ENCODE results near the gene METTL25.
A peak's percentile ranks its signal among the peaks of the same experiment; 100 is the strongest.
"Not testable (repeated sequence)": the region's sequence is repeated elsewhere in the genome, so short reads cannot be mapped to it uniquely, and the experiment has no call there.

Gene METTL25

DNA sequence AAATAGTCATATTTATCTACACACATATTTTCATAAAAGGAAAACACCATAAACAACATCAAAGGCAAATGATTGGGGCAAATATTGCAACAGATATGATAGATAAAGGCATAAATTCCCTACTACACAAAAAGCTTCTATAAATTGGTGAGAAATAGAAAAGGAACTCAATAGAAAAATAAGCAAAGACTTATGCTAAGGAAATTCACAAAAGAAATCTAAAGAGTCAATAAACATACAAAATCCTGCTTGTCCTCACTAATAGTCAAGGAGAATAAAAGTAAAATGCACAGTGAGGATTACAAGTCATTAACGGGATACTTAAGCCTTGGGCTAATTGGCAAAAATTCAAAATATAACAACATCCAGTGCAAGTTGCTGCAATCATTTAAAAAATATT lies 30.5 kb upstream of the METTL25 start:
- TF ChIP-seq, protein P1, sequence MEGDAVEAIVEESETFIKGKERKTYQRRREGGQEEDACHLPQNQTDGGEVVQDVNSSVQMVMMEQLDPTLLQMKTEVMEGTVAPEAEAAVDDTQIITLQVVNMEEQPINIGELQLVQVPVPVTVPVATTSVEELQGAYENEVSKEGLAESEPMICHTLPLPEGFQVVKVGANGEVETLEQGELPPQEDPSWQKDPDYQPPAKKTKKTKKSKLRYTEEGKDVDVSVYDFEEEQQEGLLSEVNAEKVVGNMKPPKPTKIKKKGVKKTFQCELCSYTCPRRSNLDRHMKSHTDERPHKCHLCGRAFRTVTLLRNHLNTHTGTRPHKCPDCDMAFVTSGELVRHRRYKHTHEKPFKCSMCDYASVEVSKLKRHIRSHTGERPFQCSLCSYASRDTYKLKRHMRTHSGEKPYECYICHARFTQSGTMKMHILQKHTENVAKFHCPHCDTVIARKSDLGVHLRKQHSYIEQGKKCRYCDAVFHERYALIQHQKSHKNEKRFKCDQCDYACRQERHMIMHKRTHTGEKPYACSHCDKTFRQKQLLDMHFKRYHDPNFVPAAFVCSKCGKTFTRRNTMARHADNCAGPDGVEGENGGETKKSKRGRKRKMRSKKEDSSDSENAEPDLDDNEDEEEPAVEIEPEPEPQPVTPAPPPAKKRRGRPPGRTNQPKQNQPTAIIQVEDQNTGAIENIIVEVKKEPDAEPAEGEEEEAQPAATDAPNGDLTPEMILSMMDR (IDR thresholded peaks at IDR 0.05; ENCODE audit: insufficient read depth, low read depth, low read length, missing control alignments), result no peak
- no peak overlapping the region for H3K4me3 ChIP-seq (ENCODE audit: low read depth, low read length)
- DNase-seq (ENCODE audit: low read depth), result no peak

DNA sequence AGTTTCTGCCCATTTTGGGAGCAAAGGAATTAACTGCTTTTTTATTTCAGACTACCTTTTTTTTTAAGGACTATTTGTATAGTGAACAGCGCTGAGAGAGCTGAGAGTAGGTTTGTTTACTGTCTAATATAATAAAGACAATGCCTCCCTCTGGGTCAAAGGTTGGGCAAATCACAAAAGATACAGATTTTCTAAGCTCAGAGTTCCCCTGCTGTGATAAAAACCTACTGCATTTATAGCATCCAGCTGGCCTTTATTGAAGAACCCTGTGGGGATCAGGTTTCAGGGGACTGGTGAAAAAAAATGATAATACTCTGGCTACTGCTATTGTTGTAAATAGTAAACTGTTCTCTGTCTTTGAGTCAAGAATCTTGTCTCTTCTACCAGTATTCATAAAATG lies 28.8 kb upstream of the METTL25 start:
- H3K4me3 ChIP-seq (ENCODE audit: low read depth, low read length), result no peak overlapping the region
- DNase-seq (ENCODE audit: low read depth), result no peak
- TF ChIP-seq, protein P1 (IDR thresholded peaks at IDR 0.05; ENCODE audit: insufficient read depth, low read depth, low read length, missing control alignments), result no peak

DNA sequence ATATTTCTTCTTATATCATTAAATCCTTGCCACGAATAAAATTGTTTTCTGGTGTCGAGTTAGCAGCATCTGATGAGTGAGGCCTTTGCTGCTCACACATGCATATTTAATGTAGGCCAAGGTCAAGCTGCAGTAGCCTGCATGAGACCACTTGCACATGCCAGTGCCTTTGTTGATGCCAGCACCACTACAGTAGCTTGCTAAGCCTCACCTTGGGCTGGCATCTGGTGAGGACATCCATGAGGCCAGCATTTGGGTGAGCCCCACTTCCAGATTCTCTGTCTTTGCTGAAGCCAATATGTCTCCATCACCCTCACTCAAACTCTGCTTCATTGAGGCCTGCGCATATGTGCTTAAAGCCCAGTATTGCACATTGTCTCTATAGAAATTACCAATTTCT lies 8.2 kb upstream of the METTL25 start:
- no peak overlapping the region for H3K4me3 ChIP-seq (ENCODE audit: low read depth, low read length)
- TF ChIP-seq, protein P1 (IDR thresholded peaks at IDR 0.05; ENCODE audit: insufficient read depth, low read depth, low read length, missing control alignments), result no peak
- DNase-seq (ENCODE audit: low read depth), result no peak

DNA sequence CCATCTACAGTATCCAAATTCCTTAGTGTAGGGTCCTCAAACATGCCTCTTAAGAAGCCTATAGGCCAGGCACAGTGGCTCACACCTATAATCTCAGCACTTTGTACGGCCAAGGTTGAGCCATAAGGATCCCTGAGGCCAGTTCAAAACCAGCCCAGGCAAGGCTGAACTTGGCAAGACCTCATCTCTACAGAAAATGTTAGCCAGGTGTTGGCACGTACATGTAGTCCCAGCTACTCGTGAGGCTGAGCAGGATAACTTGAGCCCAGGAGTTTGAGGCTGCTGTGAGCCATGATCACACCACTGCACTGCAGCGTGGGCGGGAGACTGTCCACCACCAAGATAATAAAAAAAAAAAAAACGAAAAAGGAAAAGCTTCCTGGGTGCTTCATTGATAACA lies 6.9 kb upstream of the METTL25 start:
- TF ChIP-seq, protein P1 (IDR thresholded peaks at IDR 0.05; ENCODE audit: insufficient read depth, low read depth, low read length, missing control alignments), result no peak
- H3K4me3 ChIP-seq (ENCODE audit: low read depth, low read length), result no peak overlapping the region
- DNase-seq (ENCODE audit: low read depth), result no peak

DNA sequence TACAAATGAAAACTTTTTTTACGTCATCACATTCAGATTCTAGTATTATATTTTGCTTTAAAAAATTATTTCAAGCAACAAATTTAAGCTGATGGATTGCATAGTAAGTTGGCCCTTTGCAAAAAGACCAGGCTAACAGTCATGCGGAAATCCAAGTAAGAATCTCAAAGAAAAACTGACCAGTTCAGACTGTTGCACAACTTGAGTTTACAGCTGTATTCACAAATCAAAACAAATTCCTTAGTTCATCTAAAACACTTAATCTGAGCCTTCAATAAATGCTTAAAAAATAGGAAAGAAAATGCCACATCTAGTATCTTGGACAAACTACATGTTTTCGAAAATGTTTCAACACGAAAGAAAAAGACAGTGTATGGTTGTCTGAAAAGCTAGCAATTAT lies 989 bp upstream of the METTL25 start:
- no peak for DNase-seq (ENCODE audit: low read depth)

DNA sequence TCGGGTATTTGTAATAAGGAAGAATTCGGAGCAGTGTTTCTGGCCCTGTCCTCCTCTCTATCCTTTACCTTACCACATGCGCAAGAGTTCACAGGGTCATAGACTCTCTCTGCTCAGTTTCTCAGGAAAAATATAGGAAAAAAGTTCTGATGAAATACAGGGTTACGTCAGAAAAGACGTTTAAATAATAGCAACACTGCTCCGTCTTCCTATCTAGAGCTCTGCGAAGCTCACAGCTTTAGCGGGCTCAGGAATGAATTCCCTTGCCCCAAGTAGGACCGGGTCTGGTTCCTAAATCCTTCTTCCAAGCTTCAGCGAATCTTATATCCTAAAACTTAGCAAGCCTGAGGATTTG lies 507 bp upstream of the METTL25 start:
- H3K4me3 ChIP-seq (ENCODE audit: low read depth, low read length), result peak overlapping the region; percentile 68
- no peak for DNase-seq (ENCODE audit: low read depth)
- TF ChIP-seq, protein P1 (IDR thresholded peaks at IDR 0.05; ENCODE audit: insufficient read depth, low read depth, low read length, missing control alignments), result no peak

More for the DNA sequence above, 989 bp upstream of the METTL25 start:
- TF ChIP-seq, protein P1 (IDR thresholded peaks at IDR 0.05; ENCODE audit: insufficient read depth, low read depth, low read length, missing control alignments), result no peak
- peak overlapping the region; percentile 68 for H3K4me3 ChIP-seq (ENCODE audit: low read depth, low read length)

DNA sequence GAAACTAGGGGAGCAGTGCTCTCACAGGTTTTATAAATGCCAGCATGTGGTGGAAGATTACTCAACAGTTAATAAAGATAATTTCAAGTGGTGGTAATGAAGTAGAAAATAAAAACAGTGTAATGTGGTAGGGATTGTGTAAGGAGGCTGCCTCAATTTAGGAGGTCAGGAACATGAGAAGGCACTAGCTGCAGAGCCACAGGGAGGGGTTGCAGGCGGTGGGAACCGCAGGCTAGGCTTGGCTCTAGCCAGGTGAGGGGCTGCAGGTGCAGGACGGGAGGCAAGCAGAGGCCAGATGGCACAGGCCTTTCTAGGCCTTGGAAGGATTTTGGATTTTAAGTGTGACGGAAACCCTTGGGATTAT lies 768 bp downstream of the METTL25 start:
- peak; percentile 21 for DNase-seq (ENCODE audit: low read depth)
- peak overlapping the region; percentile 68 for H3K4me3 ChIP-seq (ENCODE audit: low read depth, low read length)
- TF ChIP-seq, protein P1 (IDR thresholded peaks at IDR 0.05; ENCODE audit: insufficient read depth, low read depth, low read length, missing control alignments), result no peak

DNA sequence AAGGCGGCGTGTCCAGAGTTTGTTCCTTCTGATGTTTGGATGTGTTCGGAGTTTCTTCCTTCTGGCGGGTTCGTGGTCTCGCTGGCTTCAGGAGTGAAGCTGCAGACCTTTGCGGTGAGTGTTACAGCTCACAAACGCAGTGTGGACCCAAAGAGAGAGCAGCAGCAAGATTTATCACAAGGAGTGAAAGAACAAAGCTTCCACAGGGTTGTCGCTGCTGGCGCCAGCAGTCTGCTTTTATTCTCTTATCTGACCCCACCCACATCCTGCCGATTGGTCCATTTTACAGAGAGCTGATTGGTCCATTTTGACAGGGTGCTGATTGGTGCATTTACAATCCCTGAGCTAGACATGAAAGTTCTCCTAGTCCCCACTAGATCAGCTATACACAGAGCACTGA lies 2.5 kb downstream of the METTL25 start:
- not testable (repeated sequence) for DNase-seq (ENCODE audit: low read depth); H3K4me3 ChIP-seq (ENCODE audit: low read depth, low read length)
